ENCODE results near the gene TMEM219. TPM values are rescaled to one million over a fixed set of nuclear protein-coding genes. Genes with fewer than 3 reads are reported as not detected.
A peak's percentile ranks its signal among the peaks of the same experiment; 100 is the strongest.

Gene TMEM219, protein sequence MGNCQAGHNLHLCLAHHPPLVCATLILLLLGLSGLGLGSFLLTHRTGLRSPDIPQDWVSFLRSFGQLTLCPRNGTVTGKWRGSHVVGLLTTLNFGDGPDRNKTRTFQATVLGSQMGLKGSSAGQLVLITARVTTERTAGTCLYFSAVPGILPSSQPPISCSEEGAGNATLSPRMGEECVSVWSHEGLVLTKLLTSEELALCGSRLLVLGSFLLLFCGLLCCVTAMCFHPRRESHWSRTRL
- total RNA-seq: 100 to 1,000 TPM in 1 of 2 donors, 10 to 100 TPM in 1; 88.0 to 115 TPM
- polyA plus RNA-seq: 100 to 1,000 TPM; 189 to 244 TPM
- long read RNA-seq, donor 1, transcript TMEM219-201 (6 exons, 999 nt): minor isoform, 16 of 123 reads
- long read RNA-seq, donor 1, transcript TMEM219-204 (5 exons, 1,292 nt): major isoform, 45 of 123 reads
- long read RNA-seq, donor 1, transcript TMEM219-207 (6 exons, 926 nt): minor isoform, 6 of 123 reads
- long read RNA-seq, donor 1, partial matches to known transcripts: 5 of 123 reads
- long read RNA-seq, donor 1, other reads (novel, unspliced or antisense): 47 of 123 reads
- long read RNA-seq, donor 2, transcript TMEM219-201 (6 exons, 999 nt): minor isoform, 14 of 76 reads
- long read RNA-seq, donor 2, transcript TMEM219-204 (5 exons, 1,292 nt): major isoform, 22 of 76 reads
- long read RNA-seq, donor 2, partial matches to known transcripts: 7 of 76 reads
- long read RNA-seq, donor 2, other reads (novel, unspliced or antisense): 31 of 76 reads

- Histone ChIP-seq H3K27me3 (ENCODE audit: control insufficient read depth in 1 of 2, insufficient read depth in 2 of 2, low read length in 1 of 2) (no peaks in the 10 kb centered on the region), H3K4me1 (ENCODE audit: control insufficient read depth in 1 of 2, insufficient read depth in 2 of 2, low read length in 2 of 2) (no peaks in the 10 kb centered on the region), H3K27ac (ENCODE audit: low read depth in 1 of 2, low read length in 2 of 2) (peak within 1 kb of the TSS in 1 of 2 donors; percentile 72), H3K4me3 (ENCODE audit: low read length in 2 of 2) (peak within 1 kb of the TSS; percentile 29 to 72), H3K36me3 (ENCODE audit: control insufficient read depth in 1 of 2, insufficient read depth in 2 of 2, low read length in 1 of 2) (no peaks in the 10 kb centered on the region), H3K9me3 (ENCODE audit: control insufficient read depth, low read length) (no peaks in the 10 kb centered on the region)
- intact Hi-C loops (cut with DNase I): loop anchor here (2.0 to 10.0 kb wide), 4 partner anchors 34 to 97 kb away; partner anchors contain the start of genes KCTD13 (in 2 of the 2), CDIPT (in 1 of the 2), HIRIP3 (in 1 of the 2) and INO80E (in 1 of the 2)
- ATAC-seq (ENCODE audit: low FRiP score) (peak; percentile 96), DNase-seq (peak; percentile 94 to 97)
- 0 to 1% methylated on average over 66 to 75 of the region's 75 CpGs for WGBS, 2 donors
These were observed at the start of gene TMEM219 for GRCh38 chr16:29961479-29962343. Gene TMEM219 (plus strand): TSS chr16:29962079. CDS start chr16:29963144, 1,065 bp downstream.

DNA sequence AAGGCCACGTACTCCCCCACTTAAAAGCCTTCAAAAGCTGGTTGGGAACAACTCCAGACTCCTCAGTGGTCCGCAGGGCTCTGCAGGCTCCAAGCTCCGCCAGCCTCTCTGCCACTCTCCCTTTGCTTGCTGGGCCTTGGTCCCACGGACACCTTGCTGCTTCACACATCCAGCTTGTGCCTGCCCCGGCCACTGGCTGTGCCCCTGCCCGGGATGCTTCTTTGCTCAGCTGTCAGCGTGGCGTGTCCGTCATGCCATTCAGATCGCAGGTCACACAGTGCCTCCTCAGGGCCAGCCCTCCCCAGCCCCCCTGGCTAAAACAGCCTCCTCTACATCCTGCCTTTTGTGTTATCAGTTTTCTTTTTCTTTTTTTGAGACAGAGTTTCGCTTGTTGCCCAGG, 49.8 kb upstream of the TMEM219 start:
- no peak overlapping the region for H3K27ac ChIP-seq (ENCODE audit: low read depth in 1 of 2, low read length in 2 of 2)
- no peaks in the 10 kb centered on the region for H3K36me3 ChIP-seq (ENCODE audit: control insufficient read depth in 1 of 2, insufficient read depth in 2 of 2, low read length in 1 of 2)
- intact Hi-C loops (cut with DNase I): no loop called here
- H3K4me3 ChIP-seq (ENCODE audit: low read length in 2 of 2): no peak overlapping the region
- no peaks in the 10 kb centered on the region for H3K9me3 ChIP-seq (ENCODE audit: control insufficient read depth, low read length)
- no peaks in the 10 kb centered on the region for H3K27me3 ChIP-seq (ENCODE audit: control insufficient read depth in 1 of 2, insufficient read depth in 2 of 2, low read length in 1 of 2)
- 70 to 79% methylated on average over 11 of the region's 11 CpGs for WGBS, 2 donors
- ATAC-seq (ENCODE audit: low FRiP score) (no peak), DNase-seq (peak in 1 of 2 donors; percentile 66)
- no peaks in the 10 kb centered on the region for H3K4me1 ChIP-seq (ENCODE audit: control insufficient read depth in 1 of 2, insufficient read depth in 2 of 2, low read length in 2 of 2)

GRCh38 chr16:29913514-29913913, 48.4 kb upstream of the TMEM219 start:
- intact Hi-C loops (cut with DNase I): no loop called here
- Histone ChIP-seq H3K27me3 (ENCODE audit: control insufficient read depth in 1 of 2, insufficient read depth in 2 of 2, low read length in 1 of 2) (no peaks in the 10 kb centered on the region), H3K4me3 (ENCODE audit: low read length in 2 of 2) (no peak overlapping the region), H3K9me3 (ENCODE audit: control insufficient read depth, low read length) (no peaks in the 10 kb centered on the region), H3K4me1 (ENCODE audit: control insufficient read depth in 1 of 2, insufficient read depth in 2 of 2, low read length in 2 of 2) (no peaks in the 10 kb centered on the region), H3K36me3 (ENCODE audit: control insufficient read depth in 1 of 2, insufficient read depth in 2 of 2, low read length in 1 of 2) (no peaks in the 10 kb centered on the region), H3K27ac (ENCODE audit: low read depth in 1 of 2, low read length in 2 of 2) (no peak overlapping the region)
- DNase-seq: peak in 1 of 2 donors; percentile 43
- no peak for ATAC-seq (ENCODE audit: low FRiP score)
- 95 to 97% methylated on average over 8 of the region's 8 CpGs for whole genome bisulfite sequencing, 2 donors

GRCh38 chr16:29915590-29916247, 46.2 kb upstream of the TMEM219 start:
- Histone ChIP-seq H3K27me3 (ENCODE audit: control insufficient read depth in 1 of 2, insufficient read depth in 2 of 2, low read length in 1 of 2) (no peaks in the 10 kb centered on the region), H3K9me3 (ENCODE audit: control insufficient read depth, low read length) (no peaks in the 10 kb centered on the region), H3K27ac (ENCODE audit: low read depth in 1 of 2, low read length in 2 of 2) (no peak overlapping the region), H3K4me1 (ENCODE audit: control insufficient read depth in 1 of 2, insufficient read depth in 2 of 2, low read length in 2 of 2) (no peaks in the 10 kb centered on the region), H3K4me3 (ENCODE audit: low read length in 2 of 2) (no peak overlapping the region), H3K36me3 (ENCODE audit: control insufficient read depth in 1 of 2, insufficient read depth in 2 of 2, low read length in 1 of 2) (peaks cover 0 to 2% of the 10 kb centered on the region in 2 donors)
- WGBS, 2 donors: 87 to 90% methylated on average over 6 of the region's 6 CpGs
- ATAC-seq (ENCODE audit: low FRiP score) (no peak), DNase-seq (no peak)
- intact Hi-C loops (cut with DNase I): loop anchor here in 1 of 2 donors (5.0 kb wide), 1 partner anchor 97 kb away; the partner anchor contains the start of gene DOC2A

- no peak overlapping the region for H3K4me3 ChIP-seq (ENCODE audit: low read length in 2 of 2)
- no peaks in the 10 kb centered on the region for H3K27me3 ChIP-seq (ENCODE audit: control insufficient read depth in 1 of 2, insufficient read depth in 2 of 2, low read length in 1 of 2)
- intact Hi-C loops (cut with DNase I): loop anchor here in 1 of 2 donors (5.0 kb wide), 1 partner anchor 95 kb away; the partner anchor contains the start of gene DOC2A
- ATAC-seq (ENCODE audit: low FRiP score) (no peak), DNase-seq (no peak)
- peaks cover 0 to 3% of the 10 kb centered on the region in 2 donors for H3K36me3 ChIP-seq (ENCODE audit: control insufficient read depth in 1 of 2, insufficient read depth in 2 of 2, low read length in 1 of 2)
- H3K27ac ChIP-seq (ENCODE audit: low read depth in 1 of 2, low read length in 2 of 2): no peak overlapping the region
- H3K4me1 ChIP-seq (ENCODE audit: control insufficient read depth in 1 of 2, insufficient read depth in 2 of 2, low read length in 2 of 2): no peaks in the 10 kb centered on the region
- no peaks in the 10 kb centered on the region for H3K9me3 ChIP-seq (ENCODE audit: control insufficient read depth, low read length)
- 99 to 100% methylated on average over 1 of the region's 1 CpG for WGBS, 2 donors
These were observed 44.9 kb upstream of the TMEM219 start for GRCh38 chr16:29916979-29917378.

- DNase-seq (peak in 1 of 2 donors; percentile 10), ATAC-seq (ENCODE audit: low FRiP score) (no peak)
- Histone ChIP-seq H3K4me3 (ENCODE audit: low read length in 2 of 2) (no peak overlapping the region), H3K9me3 (ENCODE audit: control insufficient read depth, low read length) (no peaks in the 10 kb centered on the region), H3K36me3 (ENCODE audit: control insufficient read depth in 1 of 2, insufficient read depth in 2 of 2, low read length in 1 of 2) (peaks cover 0 to 3% of the 10 kb centered on the region in 2 donors), H3K4me1 (ENCODE audit: control insufficient read depth in 1 of 2, insufficient read depth in 2 of 2, low read length in 2 of 2) (no peaks in the 10 kb centered on the region), H3K27ac (ENCODE audit: low read depth in 1 of 2, low read length in 2 of 2) (no peak overlapping the region), H3K27me3 (ENCODE audit: control insufficient read depth in 1 of 2, insufficient read depth in 2 of 2, low read length in 1 of 2) (no peaks in the 10 kb centered on the region)
- 62 to 65% methylated on average over 6 of the region's 6 CpGs for WGBS, 2 donors
- intact Hi-C loops (cut with DNase I): no loop called here
These were observed 41.4 kb upstream of the TMEM219 start for GRCh38 chr16:29920288-29921033.

DNA sequence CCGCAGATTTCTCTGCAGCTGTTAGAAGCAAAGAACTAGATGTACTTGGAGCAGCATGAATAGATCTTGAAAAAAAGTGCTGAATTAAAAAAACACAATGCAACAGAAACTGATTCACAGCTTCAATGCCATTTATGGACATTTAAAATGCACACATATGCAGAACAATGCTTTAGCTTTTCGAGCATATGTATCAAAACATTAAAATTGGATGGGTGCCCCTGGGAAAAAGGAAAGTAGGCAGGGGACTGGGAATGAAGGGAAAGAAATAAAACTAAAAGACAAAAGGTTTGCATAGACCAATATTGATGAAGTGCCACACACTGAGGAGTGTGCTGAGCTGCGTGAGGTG, 40.9 kb upstream of the TMEM219 start:
- ATAC-seq (ENCODE audit: low FRiP score): no peak
- no peak for DNase-seq
- H3K9me3 ChIP-seq (ENCODE audit: control insufficient read depth, low read length): no peaks in the 10 kb centered on the region
- intact Hi-C loops (cut with DNase I): no loop called here
- H3K27ac ChIP-seq (ENCODE audit: low read depth in 1 of 2, low read length in 2 of 2): no peak overlapping the region
- no peaks in the 10 kb centered on the region for H3K4me1 ChIP-seq (ENCODE audit: control insufficient read depth in 1 of 2, insufficient read depth in 2 of 2, low read length in 2 of 2)
- H3K36me3 ChIP-seq (ENCODE audit: control insufficient read depth in 1 of 2, insufficient read depth in 2 of 2, low read length in 1 of 2): peaks cover 0 to 3% of the 10 kb centered on the region in 2 donors
- H3K4me3 ChIP-seq (ENCODE audit: low read length in 2 of 2): no peak overlapping the region
- 33 to 44% methylated on average over 3 of the region's 3 CpGs for WGBS, 2 donors
- no peaks in the 10 kb centered on the region for H3K27me3 ChIP-seq (ENCODE audit: control insufficient read depth in 1 of 2, insufficient read depth in 2 of 2, low read length in 1 of 2)
